Effector CD8-positive, alpha-beta T cell (primary cell): ENCODE data around the gene GPR176.

ENCODE experiments used
- DNase-seq: peaks from one replicate; lab custom pipeline; 2025; lab: John Stamatoyannopoulos, UW

The GPR176 gene

DNA sequence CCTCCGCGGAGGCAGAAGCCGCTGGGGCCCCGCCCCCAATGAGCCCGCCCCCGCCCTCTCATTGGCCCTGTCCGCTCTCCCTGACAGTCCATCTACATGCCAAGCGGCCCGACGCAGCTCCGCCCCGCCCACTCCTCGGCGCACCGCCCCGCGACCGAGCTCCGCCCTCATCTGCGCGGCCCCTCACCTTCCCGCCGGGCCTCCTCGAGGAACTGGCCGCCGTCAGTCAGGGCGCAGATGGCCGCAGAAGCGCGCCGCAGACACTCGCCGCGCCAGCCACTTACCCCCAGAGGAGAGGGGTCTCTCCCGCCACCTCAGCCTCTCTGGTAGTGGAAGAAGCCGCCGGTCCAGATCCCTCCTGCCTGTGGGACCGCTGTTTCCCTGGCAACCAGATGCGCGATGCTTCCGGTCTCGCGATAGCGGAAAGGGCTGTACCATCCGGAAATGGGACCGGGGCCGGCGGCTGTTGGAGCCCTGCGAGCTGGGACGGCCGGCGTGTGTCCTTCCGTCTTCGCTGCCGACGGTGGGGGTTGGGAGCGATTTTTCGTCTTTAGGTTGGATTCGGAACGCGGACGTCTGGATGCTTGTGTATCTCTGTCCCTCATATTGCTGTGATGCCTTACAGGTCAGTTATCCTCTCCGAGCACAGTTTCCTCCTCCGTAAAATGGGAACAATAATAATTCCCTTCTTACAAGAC lies 137.5 kb downstream of the GPR176 start, which contains the start of gene FSIP1:
Gene FSIP1, minus strand, starts transcription at position 401 of the 698 bp plus-strand sequence. CDS start 6,317 bp downstream, outside the sequence.
- DNase-seq: peak; percentile 88

DNA sequence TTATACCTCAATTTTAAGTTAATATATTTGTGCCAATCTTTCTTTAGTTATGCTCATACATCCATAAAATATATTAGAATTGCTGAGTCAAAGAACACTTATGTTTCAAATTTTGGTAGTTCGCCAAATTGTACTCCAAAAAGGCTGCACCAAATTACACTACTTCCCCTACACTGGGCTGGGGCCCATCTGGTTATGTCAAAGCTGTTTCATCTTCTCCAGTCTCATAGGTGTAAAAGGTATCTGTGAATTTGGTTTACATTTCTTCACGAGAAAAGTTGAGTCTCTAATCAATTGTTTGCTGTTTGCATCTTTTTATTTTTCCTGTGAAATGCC lies 138.1 kb downstream of the GPR176 start:
- no peak for DNase-seq

DNA sequence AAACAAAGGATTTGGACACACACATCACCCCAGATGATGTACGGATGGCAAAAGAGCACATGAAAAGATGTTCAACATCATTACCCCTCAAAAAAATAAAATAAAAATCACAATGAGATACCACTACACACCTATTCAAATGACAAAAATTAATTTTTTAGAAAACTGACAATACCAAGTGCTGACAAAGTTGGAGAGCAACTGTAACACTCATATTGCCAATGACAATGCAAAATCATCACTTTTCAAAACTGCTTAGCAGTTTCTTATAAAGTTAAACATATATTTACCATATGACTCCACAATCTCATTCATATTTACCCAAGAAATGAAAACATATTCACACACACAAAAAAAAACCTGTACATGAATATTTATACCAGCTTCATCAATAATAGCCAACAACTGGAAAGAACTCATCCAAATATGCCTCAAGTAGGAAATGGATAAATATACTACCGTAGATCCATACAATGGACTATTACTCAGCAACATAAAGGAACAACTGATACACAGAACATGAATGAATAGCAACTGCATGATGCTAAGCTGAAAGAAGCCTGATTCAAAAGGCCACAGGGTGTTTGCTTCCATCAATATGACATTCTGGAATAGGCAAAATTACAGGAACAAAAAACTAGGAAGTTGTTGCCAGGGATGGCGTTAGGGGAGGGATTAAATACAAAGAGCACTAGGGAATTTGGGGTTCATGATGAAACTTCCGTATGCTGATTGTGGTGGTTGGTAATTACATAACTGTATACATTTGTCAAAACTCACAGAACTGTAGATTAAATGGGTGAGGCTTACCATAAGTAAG lies 138.7 kb downstream of the GPR176 start:
- no peak for DNase-seq

DNA sequence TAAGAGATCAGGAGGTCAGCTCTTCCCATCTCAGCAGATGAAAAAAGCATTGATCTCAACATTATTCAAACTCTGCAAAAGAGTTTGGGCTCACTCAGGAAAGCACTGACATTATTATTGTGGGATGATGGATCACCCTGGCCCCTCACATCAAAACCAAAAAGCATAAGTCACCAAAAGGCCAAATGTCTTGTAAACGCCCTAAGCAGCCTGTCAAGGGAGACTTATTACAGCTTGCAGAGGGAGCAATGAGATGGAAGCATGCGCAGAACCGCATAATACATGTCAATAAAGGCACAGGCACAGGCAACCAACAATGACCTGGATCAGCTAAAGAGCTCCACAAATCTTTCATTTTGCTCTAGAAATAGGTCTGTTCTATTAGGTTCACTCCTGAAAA lies 142.0 kb downstream of the GPR176 start:
- DNase-seq: no peak

DNA sequence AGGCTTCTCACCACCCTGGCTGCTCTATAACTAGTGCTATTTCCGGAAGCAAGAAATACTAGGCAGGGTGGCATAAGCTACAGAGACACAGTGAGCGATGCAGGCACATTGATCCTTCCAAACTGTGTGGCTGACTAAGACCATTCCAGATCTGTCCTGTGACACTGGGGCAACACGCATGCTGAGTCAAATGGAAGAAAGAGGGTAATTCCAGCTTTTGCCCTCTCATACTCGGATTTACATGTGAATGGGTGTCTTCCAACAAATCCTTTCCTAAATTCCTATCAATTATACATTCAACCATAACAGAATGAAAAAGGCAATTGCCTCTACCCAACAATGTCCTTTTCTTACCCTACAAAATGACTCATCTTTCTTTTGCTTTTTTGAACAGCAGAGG lies 142.6 kb downstream of the GPR176 start:
- DNase-seq: no peak

DNA sequence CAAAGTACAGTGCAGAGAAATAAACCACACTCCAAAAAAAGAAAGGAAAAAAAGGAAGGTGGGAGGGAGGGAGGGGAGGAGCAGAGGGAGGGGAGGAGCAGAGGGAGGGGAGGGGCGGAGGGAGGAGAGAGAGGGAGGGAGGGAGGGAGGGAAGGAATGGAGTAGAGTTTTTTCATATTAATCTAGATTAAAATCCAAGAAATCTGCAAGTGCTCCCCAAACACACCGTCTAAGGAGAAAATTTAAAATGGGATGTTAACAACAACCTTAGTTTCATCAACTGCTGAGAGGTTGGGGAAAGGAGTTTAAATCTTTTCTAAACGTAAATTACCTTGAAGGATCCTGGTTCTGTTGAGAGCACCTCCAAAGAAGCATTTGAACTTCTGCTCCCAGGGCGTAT lies 144.0 kb downstream of the GPR176 start:
- no peak for DNase-seq

DNA sequence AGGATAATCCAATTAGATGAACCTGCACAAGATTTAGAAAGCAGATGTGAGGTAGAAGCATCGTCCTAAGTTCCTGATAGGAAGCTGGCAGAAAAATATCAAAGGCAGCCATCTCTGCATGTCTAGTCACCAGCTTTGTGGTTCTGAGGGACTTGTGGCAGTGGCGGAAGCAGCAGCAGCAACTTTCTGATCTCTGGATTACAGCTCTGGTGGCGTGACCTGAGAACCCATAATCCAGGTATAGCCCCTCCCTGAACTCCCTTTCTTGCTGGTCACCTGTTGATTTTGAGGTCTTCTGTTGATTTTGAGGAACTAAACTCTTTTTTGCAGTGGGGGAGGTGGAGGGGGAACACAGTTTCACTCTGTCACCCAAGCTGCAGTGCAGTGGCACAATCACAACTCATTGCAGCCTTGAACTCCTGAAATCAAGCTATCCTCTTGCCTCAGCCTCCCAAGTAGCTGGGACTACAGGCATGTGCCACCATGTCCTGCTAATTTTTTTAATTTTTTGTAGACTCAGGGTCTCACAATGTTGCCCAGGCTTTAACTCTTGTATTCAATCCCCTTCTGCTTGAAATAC lies 145.3 kb downstream of the GPR176 start:
- DNase-seq: no peak

DNA sequence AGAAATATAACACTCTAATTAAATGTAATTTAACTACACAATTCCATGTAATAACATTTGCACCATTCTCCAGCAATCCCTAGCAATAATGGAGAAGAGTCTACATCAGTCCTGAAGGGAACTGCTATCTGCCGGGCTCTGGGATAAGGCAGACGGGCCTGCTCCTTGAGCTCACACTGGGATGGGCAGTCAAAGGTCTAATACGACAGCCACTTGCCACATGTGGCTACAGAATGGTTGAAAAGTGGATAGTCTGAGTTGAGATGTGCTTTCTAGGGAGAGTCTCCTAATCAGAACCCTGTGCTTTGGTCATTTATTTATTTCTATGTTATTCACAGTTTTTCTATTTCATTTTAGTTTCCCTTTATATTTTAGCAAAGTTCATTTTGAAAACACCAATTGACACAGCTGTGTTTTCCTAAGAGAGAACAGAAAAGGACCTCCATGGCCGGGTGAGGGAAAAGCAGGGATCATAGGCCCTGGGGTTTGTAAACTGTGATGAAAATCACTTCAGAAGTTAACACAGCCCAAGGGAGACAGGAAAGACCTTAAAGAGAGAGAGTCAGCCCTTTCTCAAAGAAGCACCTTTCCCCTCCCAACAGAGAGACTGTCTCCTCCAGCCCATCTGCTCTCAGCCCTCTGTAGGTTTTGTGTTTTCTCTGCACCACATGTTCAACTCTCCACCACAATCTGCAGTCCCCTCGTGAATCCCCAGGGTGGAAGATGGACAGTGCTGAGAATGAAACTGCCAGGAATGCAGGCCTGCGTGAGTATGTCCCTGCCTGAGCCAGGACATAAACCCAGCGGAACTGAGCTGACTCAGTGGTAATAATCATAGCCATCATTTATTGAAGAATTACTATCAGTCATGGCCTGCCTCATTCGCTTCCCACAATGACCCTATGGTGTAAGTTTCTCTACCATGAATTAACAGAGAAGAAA lies 149.0 kb downstream of the GPR176 start:
- no peak for DNase-seq

DNA sequence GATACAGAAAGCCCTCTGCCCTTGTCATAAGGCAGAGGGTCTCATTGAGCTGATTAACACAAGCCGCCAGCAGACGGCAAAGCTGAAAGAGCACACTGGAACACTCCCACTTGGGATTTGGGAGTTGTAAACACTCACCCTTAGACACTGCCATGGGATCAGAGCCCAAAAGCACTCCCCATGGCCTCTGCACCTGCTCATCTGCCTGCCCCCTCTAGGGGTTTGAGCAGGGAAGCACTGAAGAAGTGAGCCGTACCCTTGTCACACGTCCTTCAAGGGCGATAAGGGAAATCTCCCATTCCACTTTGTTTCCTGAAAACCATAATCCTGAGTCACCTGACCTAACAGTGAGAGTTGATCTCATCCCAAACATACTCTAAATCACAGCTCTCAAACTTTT lies 152.1 kb downstream of the GPR176 start:
- no peak for DNase-seq

DNA sequence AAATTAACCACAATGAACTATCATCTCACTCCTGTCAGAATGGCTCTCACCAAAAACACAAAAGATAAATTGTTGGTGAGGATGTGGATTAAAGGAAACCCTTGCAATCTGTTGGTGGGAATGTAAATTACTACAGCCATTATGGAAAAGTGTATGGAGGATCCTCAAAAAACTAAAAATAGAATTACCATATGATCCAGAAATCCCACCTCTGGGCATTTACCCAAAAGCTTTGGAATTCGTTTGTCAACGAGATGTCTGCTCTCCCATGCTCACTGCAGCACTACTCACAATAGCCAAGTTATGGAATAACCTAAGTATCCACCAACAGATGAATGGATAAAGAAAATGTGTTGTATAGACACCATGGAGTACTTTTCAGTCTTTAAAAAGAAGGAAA lies 159.1 kb downstream of the GPR176 start:
- no peak for DNase-seq

DNA sequence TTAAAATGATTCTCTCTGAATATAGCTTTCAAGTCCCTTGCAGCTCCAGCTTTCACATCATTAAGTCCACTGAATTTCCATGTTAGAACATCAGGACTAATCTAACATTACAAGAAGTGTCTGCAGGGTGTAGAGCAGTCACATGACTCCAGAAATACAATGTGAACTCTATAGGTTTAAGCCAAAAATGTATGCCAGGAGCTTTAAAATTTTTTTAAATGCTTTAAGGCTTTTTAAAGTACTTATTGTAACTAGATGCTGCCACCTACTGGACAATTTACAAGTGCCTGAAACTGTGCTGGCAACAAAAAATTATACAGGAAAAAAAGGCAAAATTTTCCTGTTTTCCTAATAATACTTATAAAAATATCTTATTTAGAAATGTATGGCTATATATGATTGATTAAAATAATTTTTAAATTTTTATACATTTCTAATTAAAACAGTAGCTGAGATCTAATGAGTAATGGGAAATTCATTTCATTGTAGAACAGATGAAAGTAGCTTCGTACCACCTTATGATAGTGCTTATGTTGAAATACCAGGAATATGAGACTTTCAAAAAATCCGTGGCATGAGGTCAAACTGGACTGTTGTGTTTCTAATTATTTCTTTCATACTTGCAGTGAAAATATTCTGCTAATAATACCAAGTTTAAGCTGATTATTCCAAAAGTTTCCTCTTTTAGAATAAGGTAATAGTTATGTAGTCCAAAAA lies 163.1 kb downstream of the GPR176 start:
- no peak for DNase-seq

DNA sequence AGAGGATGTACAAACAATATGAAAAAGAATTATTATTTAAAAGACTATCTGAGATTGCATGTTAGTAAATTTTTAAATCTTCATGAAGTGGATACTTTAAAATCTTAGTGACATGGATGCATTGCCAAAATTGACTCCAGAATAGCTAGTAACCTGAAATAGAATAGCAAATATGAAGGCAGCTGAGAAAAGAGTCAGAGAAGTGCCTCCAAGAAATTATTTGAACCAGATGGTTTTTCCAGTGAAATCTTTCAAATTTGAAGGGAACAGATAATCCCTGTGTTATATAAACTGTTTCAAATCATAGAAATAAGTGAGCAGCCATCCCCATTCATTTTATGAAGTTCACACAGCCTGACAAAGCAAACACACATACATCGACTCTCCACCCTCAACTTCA lies 167.1 kb downstream of the GPR176 start:
- DNase-seq: no peak

DNA sequence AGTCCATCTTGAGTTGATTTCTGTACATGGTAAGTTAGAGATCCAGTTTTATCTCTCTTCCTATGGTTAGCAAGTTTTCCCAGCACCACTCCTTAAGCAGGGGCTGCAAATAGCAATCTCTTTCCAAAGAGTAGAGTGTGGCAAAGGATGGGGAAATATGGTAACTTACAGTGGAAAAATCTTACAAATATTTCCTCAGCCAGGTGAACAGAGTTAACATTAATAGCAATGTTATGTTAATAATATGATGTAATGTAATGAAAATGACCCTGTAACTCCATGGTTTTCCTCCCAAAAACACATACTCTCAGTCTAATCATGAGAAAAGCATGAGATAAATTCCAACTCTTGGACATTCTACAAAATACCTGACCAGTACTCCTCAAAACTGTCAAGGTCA lies 167.8 kb downstream of the GPR176 start:
- DNase-seq: no peak
